HS-27A (cell line): Measurements from ENCODE around the gene GRK2.

Source experiments
- DNase-seq: peaks from one replicate; pipeline ENCODE4 v3.0.0-alpha.2; 2012; ENCODE audit warnings: low read depth, missing footprints

The GRK2 gene

GRCh38 chr11:67282155-67282875 is 16.0 kb downstream of the GRK2 start:
- DNase-seq, result no peak

DNA sequence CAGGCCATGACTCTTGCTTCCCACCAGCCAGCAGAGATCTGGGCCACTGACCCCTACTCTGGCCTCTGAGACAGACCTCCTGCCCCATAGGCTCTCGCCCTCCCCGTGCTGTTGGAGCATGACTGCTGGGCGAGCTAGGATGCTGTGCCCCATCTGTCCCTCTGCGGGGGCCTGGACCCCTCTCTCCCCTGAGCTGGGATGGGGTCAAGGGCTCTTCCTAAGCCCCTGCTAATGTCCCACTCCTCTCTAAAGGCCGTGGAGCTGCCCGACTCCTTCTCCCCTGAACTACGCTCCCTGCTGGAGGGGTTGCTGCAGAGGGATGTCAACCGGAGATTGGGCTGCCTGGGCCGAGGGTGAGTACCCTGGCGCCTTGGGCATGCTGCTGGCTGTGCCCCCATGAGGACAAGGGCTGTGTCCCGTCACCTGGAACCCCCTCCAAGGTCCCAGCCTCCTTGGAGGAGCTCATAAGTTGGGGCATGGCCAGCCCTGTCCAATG is 16.7 kb downstream of the GRK2 start:
- DNase-seq, result no peak

DNA sequence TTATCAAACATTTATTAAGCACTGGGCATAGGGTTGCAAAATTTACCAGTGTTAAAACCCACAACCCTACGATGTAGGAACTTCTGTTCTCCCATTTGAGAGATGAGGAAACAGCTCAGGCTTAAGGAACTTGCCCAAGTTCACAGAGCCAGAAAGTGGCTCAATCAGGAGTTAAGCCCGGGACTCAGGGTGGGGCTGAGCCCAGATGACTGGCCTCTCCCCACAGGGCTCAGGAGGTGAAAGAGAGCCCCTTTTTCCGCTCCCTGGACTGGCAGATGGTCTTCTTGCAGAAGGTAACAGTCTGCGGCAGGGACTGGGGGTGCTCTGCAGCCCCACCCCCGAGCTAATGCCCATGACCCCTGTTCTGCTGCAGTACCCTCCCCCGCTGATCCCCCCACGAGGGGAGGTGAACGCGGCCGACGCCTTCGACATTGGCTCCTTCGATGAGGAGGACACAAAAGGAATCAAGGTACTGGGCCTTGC is 17.2 kb downstream of the GRK2 start:
- no peak for DNase-seq

DNA sequence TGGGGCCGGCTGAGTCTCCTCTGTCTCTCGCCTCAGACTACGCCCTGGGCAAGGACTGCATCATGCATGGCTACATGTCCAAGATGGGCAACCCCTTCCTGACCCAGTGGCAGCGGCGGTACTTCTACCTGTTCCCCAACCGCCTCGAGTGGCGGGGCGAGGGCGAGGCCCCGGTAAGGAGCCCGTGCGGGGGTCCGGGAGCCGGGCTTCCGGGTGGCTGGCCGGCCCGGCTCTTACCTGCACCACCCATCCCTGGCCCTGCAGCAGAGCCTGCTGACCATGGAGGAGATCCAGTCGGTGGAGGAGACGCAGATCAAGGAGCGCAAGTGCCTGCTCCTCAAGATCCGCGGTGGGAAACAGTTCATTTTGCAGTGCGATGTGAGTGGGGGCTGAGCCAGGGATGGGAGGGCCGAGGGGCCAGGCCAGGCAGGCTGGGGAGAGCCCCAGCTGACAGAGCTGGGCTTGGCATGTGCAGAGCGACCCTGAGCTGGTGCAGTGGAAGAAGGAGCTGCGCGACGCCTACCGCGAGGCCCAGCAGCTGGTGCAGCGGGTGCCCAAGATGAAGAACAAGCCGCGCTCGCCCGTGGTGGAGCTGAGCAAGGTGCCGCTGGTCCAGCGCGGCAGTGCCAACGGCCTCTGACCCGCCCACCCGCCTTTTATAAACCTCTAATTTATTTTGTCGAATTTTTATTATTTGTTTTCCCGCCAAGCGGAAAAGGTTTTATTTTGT is 18.7 kb downstream of the GRK2 start:
- no peak for DNase-seq

- no peak for DNase-seq
These were observed 19.5 kb downstream of the GRK2 start for GRCh38 chr11:67285541-67286498.

- DNase-seq, result no peak
These were observed 20.5 kb downstream of the GRK2 start for GRCh38 chr11:67286621-67287333.

DNA sequence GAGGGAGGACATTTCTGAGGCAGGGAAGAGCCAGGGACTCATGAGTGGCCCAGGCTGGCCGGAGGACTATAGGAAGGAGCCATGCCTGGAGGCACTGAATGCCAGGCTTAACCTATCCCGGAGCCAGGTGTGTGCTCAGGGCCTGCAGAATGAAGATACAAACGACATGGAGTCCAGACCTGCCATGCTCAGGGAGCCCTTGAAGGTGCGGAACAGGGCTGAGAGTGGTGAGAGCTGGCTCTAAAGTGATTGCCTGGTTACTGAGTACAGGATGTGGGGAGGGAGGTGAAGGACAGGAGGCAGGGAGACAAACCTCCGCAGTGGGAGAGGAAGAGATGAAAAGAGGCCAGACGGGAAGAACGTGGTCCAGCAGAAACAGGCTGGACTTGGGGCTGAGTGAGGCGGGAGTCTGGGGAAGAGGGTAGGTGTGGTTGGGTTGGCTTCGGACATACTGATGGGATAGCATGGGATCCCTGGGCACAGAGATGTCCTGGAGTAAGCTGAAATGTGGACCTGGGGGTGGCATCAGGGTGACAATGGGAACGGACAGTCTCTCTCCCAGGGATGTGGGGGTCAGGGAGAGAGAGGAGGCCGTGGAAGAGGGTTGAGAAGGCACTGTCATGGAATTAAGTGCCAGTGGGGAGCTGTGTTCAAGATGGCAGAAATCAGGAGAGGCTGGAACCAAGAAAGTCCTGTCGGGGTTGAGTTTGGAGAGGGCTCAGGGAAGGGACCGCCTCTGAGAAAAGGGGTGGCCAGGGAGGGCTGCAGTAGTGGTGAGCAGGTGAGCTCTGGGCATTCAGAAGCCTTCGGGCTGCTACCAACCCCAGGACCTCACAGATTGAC is 21.3 kb downstream of the GRK2 start:
- no peak for DNase-seq

GRCh38 chr11:67288198-67288451 is 21.9 kb downstream of the GRK2 start:
- no peak for DNase-seq

DNA sequence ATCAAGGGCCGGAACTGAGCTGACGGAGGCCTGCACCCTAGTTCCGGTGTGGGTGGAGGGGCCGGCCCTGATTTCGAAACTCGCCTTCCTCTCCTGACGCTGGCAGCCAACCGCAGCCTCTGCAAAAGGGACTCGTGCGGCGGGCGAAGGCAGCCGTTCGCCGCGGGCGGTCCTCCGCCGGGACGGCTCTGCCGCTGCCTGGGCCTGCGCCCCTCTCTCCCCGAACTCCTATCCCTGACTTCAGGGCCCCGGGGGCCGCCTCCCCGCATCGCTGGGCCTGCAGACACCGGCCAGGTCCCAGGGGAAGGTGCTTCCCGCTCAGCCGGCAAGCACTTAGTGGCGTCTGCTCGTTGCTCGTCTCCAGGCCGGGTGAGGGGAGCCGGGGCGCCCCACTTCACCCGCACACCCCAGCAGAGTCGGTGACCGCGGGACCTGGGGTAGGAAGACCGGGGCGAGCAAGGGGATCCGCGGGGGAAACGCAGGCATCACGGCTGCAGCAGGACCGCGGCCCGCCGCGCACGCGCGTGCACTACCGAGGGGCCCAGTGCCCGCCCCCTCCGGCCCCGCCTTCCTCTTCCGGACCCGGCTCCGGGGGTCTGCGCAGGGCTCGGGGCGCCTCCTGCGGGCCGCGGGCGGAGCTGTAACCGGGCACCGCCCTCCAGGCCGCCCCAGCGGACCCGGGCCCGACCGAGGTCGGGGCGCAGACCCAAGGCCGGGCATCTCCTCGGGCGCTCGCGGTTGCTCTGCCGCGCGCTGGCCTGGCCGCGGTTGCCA is 22.4 kb downstream of the GRK2 start:
- DNase-seq, result no peak

- DNase-seq, result no peak
These were observed 23.0 kb downstream of the GRK2 start, which contains the start of gene ANKRD13D for GRCh38 chr11:67289226-67289650. TSS of gene ANKRD13D (plus strand) at chr11:67289303. CDS start at chr11:67289461, 158 bp downstream.

GRCh38 chr11:67289651-67290479 is 23.6 kb downstream of the GRK2 start:
- no peak for DNase-seq

DNA sequence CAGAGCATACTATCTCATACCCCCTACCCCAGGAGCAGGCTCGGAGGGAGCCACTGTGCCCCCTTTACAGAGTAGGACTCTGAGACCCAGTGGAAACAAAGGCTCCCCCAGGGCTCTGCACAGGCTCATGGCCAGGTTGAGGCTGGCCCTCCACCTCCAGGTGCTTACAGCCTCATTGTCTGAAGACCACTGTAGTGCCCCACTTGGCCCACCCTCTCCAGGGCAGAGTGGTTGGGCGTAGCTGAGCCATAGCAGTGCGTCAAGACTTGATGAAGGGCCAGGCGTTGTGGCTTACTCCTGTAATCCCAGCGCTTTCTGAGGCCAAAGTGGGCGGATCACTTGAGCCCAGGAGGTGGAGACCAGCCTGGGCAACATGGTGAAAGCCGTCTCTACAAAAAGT is 24.5 kb downstream of the GRK2 start:
- no peak for DNase-seq

DNA sequence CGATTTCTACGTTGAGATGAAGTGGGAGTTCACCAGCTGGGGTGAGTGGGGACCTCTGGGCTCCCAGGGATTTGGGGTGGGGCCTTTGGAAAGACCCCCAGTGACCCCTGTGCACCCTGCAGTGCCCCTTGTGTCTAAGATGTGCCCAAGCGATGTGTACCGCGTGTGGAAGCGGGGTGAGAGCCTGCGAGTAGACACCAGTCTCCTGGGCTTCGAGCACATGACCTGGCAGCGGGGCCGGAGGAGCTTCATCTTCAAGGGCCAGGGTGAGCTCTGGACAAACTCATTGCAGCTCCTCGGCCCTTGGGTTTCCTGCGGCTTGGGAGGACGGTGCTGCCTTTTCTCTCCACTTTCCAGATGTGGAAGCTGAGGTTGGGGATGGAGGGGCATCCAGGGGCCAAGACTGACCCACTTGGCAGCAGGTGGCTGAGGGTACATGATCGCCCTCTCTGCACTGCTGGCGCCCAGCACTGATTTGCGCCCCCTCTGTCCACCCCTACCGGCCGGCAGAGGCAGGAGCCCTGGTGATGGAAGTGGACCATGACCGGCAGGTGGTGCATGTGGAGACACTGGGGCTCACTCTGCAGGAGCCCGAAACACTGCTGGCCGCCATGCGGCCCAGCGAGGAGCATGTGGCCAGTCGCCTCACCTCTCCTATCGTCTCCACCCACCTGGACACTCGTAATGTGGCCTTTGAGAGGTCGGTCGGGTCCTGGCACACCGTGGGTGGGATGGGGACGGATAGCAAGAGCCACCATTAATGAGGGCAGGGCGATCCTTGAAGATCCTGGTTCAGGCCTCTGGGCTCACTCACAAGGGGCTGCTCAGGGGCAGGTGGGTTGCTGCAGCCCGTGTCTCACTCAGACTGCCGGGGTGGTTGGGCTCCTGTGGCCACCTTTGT is 25.5 kb downstream of the GRK2 start:
- DNase-seq, result no peak

DNA sequence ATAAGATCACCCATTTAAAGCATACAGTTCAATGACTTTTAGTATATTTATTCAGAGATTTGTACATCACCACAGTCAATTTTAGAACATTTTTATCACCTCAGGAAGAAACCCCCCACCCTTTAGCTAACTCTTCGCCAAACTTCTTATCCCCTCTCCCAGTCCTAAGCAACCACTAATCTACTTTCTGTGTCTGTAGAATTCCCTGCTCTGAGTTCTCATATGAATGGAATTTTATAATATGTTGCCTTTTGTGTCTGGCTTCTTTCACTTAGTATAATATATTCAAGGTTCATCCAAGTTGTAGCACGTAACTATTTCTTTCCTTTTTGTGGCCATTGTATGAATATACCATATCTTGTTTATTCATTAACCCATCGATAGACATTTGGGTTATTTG is 26.4 kb downstream of the GRK2 start:
- no peak for DNase-seq

- no peak for DNase-seq
These were observed 26.8 kb downstream of the GRK2 start for GRCh38 chr11:67293090-67293489.

DNA sequence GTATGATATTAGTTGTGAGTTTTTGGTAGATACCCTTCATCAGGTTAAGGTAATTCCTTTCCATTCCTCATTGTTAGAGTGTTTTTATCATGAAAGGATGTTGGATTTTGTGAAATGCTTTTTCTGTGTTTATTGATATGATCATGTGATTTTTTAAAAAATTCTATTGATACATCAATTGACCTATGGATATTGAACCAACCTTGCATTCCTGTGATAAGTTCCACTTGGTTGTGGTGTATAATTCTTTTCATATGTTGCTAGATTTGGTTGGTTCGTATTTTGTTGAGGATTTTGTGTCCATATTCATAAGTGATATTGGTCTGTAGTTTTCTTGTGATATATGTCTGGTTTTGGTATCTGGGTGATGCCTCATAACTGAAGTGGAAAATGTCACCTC is 29.6 kb downstream of the GRK2 start:
- no peak for DNase-seq

DNA sequence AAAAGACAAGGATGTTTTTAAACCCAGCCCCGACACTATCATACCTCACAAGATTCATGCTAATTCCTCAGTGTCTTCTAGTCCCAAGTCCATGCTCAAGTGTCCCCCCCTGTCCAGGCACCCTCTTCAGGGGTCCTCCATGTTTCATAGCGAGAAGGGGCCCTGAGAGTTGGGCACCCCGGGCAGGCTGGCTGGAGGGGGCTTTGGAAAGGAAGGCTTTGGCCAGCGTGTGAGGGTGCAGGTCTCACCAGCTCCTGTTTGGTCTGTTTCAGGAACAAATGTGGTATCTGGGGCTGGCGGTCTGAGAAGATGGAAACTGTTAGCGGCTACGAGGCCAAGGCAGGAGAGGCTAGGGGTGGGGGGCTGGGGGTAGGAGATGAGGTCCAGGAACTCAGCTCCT is 32.5 kb downstream of the GRK2 start:
- DNase-seq, result no peak
